CD14-positive monocyte (primary cell): ENCODE measurements around the gene CNPY1. TPM values are rescaled to one million over a fixed set of nuclear protein-coding genes. Genes with fewer than 3 reads are reported as not detected.

Experiments
- DNase-seq, 3 donors: peaks; one replicate each; pipeline ENCODE4 v3.0.0-alpha.2; 2011 to 2022
- H2AFZ ChIP-seq: 2 replicates; pipeline ENCODE4 v1.6.0; 2012; ENCODE audit warnings: mild to moderate bottlenecking, low read depth, low read length, inconsistent platforms; ENCODE audit not compliant: insufficient read depth, poor library complexity, severe bottlenecking
- H3K27ac ChIP-seq, 2 donors: 1 replicate in 1 of 2; 2 replicates in 1 of 2; pipeline ENCODE4 v1.5.1; 2012 to 2013; ENCODE audit warnings: low read length in 2 of 2, control low read depth in 1 of 2, inconsistent platforms in 1 of 2, low read depth in 1 of 2, mild to moderate bottlenecking in 1 of 2
- H3K27me3 ChIP-seq, 2 donors: one replicate each; pipeline versions ENCODE4 v1.6.0 to v1.6.1; 2011 to 2013; ENCODE audit warnings: low read length in 2 of 2; ENCODE audit not compliant: control insufficient read depth in 2 of 2, insufficient read depth in 2 of 2
- H3K36me3 ChIP-seq, 2 donors: replicated peaks in 1 of 2; 1 replicate in 1 of 2; 2 replicates in 1 of 2; pipeline versions ENCODE4 v1.5.1 to v1.6.1; 2012 to 2013; ENCODE audit warnings: low read length in 2 of 2, control low read depth in 1 of 2, inconsistent platforms in 1 of 2, mild to moderate bottlenecking in 1 of 2; ENCODE audit not compliant: insufficient read depth in 2 of 2, control insufficient read depth in 1 of 2
- H3K4me1 ChIP-seq, 2 donors: 1 replicate in 1 of 2; 2 replicates in 1 of 2; pipeline versions ENCODE4 v1.5.1 to v1.6.1; 2012 to 2013; ENCODE audit warnings: low read length in 2 of 2, control low read depth in 1 of 2, inconsistent platforms in 1 of 2, mild to moderate bottlenecking in 1 of 2, moderate library complexity in 1 of 2; ENCODE audit not compliant: insufficient read depth in 2 of 2, control insufficient read depth in 1 of 2
- H3K4me2 ChIP-seq: replicated peaks from 2 replicates; pipeline ENCODE3; 2012; ENCODE audit warnings: low read length, moderate library complexity, mild to moderate bottlenecking; ENCODE audit not compliant: poor library complexity, severe bottlenecking; ENCODE audit errors: extremely low read depth
- H3K4me3 ChIP-seq, 3 experiments: fragments of 200-600 bp in 1 of 3; sonication (generic) in 1 of 3; replicated peaks in 1 of 3; 1 replicate in 2 of 3; 2 replicates in 1 of 3; pipeline ENCODE4 v1.5.1; 2011 to 2013; ENCODE audit warnings: low read length in 3 of 3, mild to moderate bottlenecking in 3 of 3, control low read depth in 2 of 3, low read depth in 2 of 3, inconsistent platforms in 1 of 3, moderate library complexity in 1 of 3
- H3K79me2 ChIP-seq: 2 replicates; pipeline ENCODE4 v1.6.0; 2012; ENCODE audit warnings: mild to moderate bottlenecking, control low read depth, inconsistent platforms, low read length, moderate library complexity; ENCODE audit not compliant: insufficient read depth
- H3K9ac ChIP-seq: 2 replicates; pipeline ENCODE4 v1.6.0; 2017; ENCODE audit warnings: low read length, mild to moderate bottlenecking; ENCODE audit not compliant: insufficient read depth, poor library complexity, severe bottlenecking
- H3K9me3 ChIP-seq, 2 donors: replicated peaks in 1 of 2; 1 replicate in 1 of 2; 2 replicates in 1 of 2; pipeline versions ENCODE4 v1.5.1 to v1.6.1; 2012 to 2013; ENCODE audit warnings: low read length in 2 of 2, control low read depth in 1 of 2; ENCODE audit not compliant: control insufficient read depth in 1 of 2, insufficient read depth in 1 of 2
- H4K20me1 ChIP-seq: 2 replicates; pipeline ENCODE4 v1.6.0; 2012; ENCODE audit warnings: mild to moderate bottlenecking, low read length, control low read depth, moderate library complexity; ENCODE audit not compliant: insufficient read depth
- H3K27ac Mint-ChIP-seq, 7 donors: one replicate each; pipeline ENCODE4 v1.8.0; 2020; ENCODE audit warnings: mild to moderate bottlenecking in 7 of 7, mixed read lengths in 7 of 7, moderate library complexity in 6 of 7, inconsistent platforms in 2 of 7
- H3K27me3 Mint-ChIP-seq, 3 donors: one replicate each; pipeline ENCODE4 v1.8.0; 2021 to 2022; ENCODE audit warnings: low read depth in 3 of 3, mild to moderate bottlenecking in 3 of 3, mixed read lengths in 3 of 3, moderate library complexity in 3 of 3, inconsistent platforms in 1 of 3
- H3K36me3 Mint-ChIP-seq, 2 donors: one replicate each; pipeline ENCODE4 v1.8.0; 2020; ENCODE audit warnings: mixed read lengths in 2 of 2, inconsistent platforms in 1 of 2, mild to moderate bottlenecking in 1 of 2
- H3K4me1 Mint-ChIP-seq: one replicate; pipeline ENCODE4 v1.8.0; 2020; ENCODE audit warnings: mild to moderate bottlenecking, mixed read lengths
- H3K4me3 Mint-ChIP-seq, 2 donors: one replicate each; pipeline ENCODE4 v1.8.0; 2020; ENCODE audit warnings: mild to moderate bottlenecking in 2 of 2, mixed read lengths in 2 of 2, moderate library complexity in 1 of 2
- H3K9me3 Mint-ChIP-seq, 7 donors: one replicate each; pipeline ENCODE4 v1.8.0; 2020 to 2022; ENCODE audit warnings: mixed read lengths in 7 of 7, mild to moderate bottlenecking in 6 of 7, moderate library complexity in 6 of 7, inconsistent platforms in 2 of 7
- WGBS: methylation state at CpG from one replicate; pipeline ENCODE4 v1.1.5; 2013; ENCODE audit warnings: missing lambda C conversion rate; ENCODE audit not compliant: insufficient coverage; 5-methylcytosine and 5-hydroxymethylcytosine counted together
- intact Hi-C, 2 donors: fragments of 100-400 bp; cut with micrococcal nuclease; formaldehyde crosslinking; loops; one replicate each; pipeline versions ENCODE4 v1.15.0 to v1.15.1; 2023
- polyA plus RNA-seq, 3 donors: library from polyadenylated mRNA; depleted of rRNA in 1 of 3; unstranded in 2 of 3; stranded (reverse) in 1 of 3; fragments of 300-500 nt in 2 of 3; fragments of >200 nt in 1 of 3; fragmentation: Illumina TruSeq in 2 of 3; gene quantifications; 1 replicate in 2 of 3; 2 replicates in 1 of 3; pipeline ENCODE4 v1.2.3, GENCODE V29; 2012 to 2021
- TF ChIP-seq, protein P1 (sequence below): fragments of 200-600 bp; IDR thresholded peaks from one replicate; pipeline ENCODE4 v1.8.0; 2022; ENCODE audit warnings: antibody characterized with exemption, mild to moderate bottlenecking

The CNPY1 gene
- polyA plus RNA-seq, 3 donors = not detected

DNA sequence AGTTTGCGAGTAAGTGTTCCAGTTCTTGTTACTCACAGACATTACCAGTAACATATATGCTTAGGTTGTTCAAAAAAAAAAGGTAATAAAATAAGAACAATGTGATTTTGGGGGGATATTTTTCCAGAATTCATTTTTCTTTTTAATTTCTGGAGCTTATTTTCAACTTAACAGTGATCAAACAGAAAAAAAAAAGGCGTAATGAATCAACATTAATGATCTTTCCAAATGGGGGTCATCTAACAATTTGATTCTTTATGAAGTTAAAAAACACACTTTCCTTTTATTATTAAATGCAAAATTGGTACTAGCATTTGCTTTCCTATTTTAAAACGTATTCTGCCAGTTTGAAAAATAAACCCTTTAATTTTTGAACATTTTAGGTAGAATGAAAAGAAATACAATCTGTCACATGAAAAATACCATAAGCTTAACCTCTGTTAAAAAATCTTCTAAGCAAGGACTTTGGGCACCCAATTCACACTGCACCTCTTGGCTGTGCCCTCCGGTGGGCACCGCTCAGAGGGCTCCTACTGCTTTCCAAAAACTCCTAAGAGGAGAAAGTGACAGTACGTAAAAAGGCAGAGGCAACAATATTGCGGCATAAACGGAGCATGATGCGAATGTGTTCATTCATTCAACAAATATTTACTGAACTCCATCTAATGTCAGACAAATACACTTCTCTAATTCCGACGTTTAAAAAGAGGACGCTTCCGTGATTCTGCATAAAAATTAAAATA, 32.6 kb downstream of the CNPY1 start:
- Histone ChIP-seq H4K20me1 (no peaks in the 10 kb centered on the region), H3K4me3 (no peak overlapping the region), H3K36me3 (no peaks in the 10 kb centered on the region), H3K4me2 (no peak overlapping the region), H2AFZ (no peak overlapping the region), H3K79me2 (no peaks in the 10 kb centered on the region), H3K27me3 (peaks cover 46 to 82% of the 10 kb centered on the region in 2 donors), H3K9me3 (peaks cover 0 to 4% of the 10 kb centered on the region in 2 donors), H3K27ac (no peak overlapping the region), H3K9ac (no peak overlapping the region), H3K4me1 (peaks cover 9 to 13% of the 10 kb centered on the region in 2 donors)
- intact Hi-C loops = no loop called here
- no peak overlapping the region for H3K27ac Mint-ChIP-seq
- H3K27me3 Mint-ChIP-seq = peaks cover 70 to 96% (median 84%) of the 10 kb centered on the region in 3 donors
- peaks cover 0 to 7% (median 3%) of the 10 kb centered on the region in 7 donors for H3K9me3 Mint-ChIP-seq
- peaks cover 2 to 5% of the 10 kb centered on the region in 2 donors for H3K36me3 Mint-ChIP-seq
- peaks cover 9% of the 10 kb centered on the region for H3K4me1 Mint-ChIP-seq
- 63% methylated on average over 3 of the region's 13 CpGs for WGBS
- TF ChIP-seq, protein P1, sequence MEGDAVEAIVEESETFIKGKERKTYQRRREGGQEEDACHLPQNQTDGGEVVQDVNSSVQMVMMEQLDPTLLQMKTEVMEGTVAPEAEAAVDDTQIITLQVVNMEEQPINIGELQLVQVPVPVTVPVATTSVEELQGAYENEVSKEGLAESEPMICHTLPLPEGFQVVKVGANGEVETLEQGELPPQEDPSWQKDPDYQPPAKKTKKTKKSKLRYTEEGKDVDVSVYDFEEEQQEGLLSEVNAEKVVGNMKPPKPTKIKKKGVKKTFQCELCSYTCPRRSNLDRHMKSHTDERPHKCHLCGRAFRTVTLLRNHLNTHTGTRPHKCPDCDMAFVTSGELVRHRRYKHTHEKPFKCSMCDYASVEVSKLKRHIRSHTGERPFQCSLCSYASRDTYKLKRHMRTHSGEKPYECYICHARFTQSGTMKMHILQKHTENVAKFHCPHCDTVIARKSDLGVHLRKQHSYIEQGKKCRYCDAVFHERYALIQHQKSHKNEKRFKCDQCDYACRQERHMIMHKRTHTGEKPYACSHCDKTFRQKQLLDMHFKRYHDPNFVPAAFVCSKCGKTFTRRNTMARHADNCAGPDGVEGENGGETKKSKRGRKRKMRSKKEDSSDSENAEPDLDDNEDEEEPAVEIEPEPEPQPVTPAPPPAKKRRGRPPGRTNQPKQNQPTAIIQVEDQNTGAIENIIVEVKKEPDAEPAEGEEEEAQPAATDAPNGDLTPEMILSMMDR = no peak
- no peak for DNase-seq
- peak overlapping the region in 1 of 2 donors; percentile 23 for H3K4me3 Mint-ChIP-seq

DNA sequence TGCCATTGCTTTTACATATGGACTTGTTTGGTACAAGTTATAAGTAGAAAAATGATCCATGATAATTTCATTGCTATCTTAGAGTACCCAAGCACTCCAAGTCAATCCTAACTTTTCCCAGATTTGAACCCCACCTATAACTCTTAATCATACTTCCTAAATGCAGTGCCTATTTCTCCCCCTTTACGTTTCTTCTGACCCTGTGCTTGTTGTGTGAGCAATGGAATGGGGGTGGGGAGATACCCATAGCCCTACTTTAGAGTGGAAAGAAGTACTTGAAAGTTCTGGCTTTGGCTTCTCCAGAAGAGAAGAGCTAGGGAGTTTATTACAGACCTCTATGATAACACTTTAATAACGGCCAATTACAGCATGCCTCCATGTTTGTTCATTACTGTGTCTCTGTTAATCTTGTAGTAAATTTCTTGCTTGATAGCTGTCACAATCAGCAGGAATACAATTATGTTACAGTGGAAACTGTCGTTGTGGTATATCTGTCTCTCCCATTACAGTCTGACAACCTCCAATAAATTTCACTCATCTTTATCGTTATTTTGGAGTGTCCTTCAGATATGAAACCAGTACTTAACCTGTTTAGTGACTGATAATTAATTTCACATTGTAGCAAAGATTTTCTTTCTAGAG, 34.0 kb downstream of the CNPY1 start:
- H3K9ac ChIP-seq = no peak overlapping the region
- peaks cover 81 to 97% (median 84%) of the 10 kb centered on the region in 3 donors for H3K27me3 Mint-ChIP-seq
- H3K79me2 ChIP-seq = no peaks in the 10 kb centered on the region
- peak overlapping the region in 1 of 2 donors; percentile 64 for H3K4me3 Mint-ChIP-seq
- WGBS = no CpG with 5 or more reads among the region's 4 CpGs
- no peak overlapping the region for H3K4me3 ChIP-seq
- no peaks in the 10 kb centered on the region for H3K36me3 ChIP-seq
- H3K9me3 Mint-ChIP-seq = peaks cover 0 to 11% (median 5%) of the 10 kb centered on the region in 7 donors
- H3K9me3 ChIP-seq = peaks cover 0 to 4% of the 10 kb centered on the region in 2 donors
- H4K20me1 ChIP-seq = no peaks in the 10 kb centered on the region
- no peak overlapping the region for H3K27ac Mint-ChIP-seq
- intact Hi-C loops = no loop called here
- TF ChIP-seq, protein P1 = no peak
- DNase-seq = no peak
- peaks cover 9 to 13% of the 10 kb centered on the region in 2 donors for H3K4me1 ChIP-seq
- H3K27me3 ChIP-seq = peaks cover 59 to 86% of the 10 kb centered on the region in 2 donors
- no peak overlapping the region for H3K4me2 ChIP-seq
- no peak overlapping the region for H2AFZ ChIP-seq
- H3K27ac ChIP-seq = no peak overlapping the region
- peaks cover 2 to 5% of the 10 kb centered on the region in 2 donors for H3K36me3 Mint-ChIP-seq
- H3K4me1 Mint-ChIP-seq = peaks cover 9% of the 10 kb centered on the region
